T47D (cell line): ENCODE measurements around the gene SNTN.
"Not testable (repeated sequence)": the region's sequence is repeated elsewhere in the genome, so short reads cannot be mapped to it uniquely, and the experiment has no call there.

Source experiments
- DNase-seq, 2 experiments: peaks; one replicate each; pipeline versions ENCODE4 v3.0.0 to v3.0.0-alpha.2; 2011 to 2012; ENCODE audit warnings: low read depth in 1 of 2, low spot score in 1 of 2
- JUND ChIP-seq: IDR thresholded peaks from 2 replicates; pipeline ENCODE4 v1.6.1; 2012; ENCODE audit warnings: low read depth
- in situ Hi-C: cut with HindIII; loops from 2 replicates; pipeline ENCODE4 v1.10.0; 2016; ENCODE audit warnings: low sequenced_read_pairs, low pct_unique_long_range_greater_than_20kb

The SNTN gene

DNA sequence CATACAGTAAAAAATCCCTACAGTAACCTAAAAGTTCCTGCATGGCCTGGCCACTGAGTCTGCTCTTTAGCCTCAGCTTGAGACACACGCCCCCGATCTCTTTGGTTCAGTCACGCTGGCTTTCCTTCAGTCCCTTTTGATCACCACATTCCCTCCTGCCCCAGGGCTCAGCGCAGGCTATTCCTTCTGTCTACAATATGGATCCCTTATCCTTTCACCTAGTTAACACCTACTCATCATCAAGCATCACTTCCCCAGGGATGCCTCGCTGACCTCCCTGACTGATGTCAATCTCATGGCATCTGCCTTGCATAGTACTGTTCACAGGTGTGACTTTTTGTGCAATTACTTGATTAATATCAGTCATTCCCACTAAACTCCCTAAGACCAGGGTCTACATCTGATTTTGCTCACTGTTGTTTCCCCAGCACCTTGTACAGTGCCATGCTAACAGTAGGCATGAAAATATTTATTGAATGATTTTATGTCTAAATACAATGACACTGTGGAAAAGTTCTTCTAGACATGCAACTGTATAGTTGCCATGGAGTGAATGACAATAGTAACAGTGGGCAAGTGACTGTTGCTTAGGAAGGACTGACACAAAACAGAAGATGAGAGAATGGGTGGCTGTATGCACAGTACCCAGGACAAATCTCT is at the start of gene SNTN:
TSS of gene SNTN (plus strand) at position 610 of the 660 bp plus-strand sequence. CDS start at position 623, 13 bp downstream.
- DNase-seq = no peak
- TF ChIP-seq JUND = no peak
- in situ Hi-C loops = no loop called here

DNA sequence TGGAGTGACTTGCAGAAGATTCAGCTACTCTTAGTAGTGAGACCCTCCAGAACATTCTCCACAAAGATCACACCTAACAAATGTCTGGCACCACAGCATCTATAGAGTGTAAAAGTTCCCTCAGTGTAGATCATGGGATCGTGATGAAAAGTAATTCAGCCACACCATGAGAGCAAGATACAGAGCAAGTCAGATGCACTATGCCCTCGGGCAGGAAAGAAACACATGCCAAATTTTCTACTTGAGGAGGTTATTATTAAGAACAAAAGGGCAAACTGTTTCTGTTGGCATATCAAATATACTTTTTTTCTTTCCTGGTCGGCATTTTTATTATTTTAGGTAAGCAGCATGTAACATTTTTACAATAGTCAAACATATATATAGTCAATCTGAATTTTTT is 44.8 kb upstream of the SNTN start:
- in situ Hi-C loops = no loop called here
- no peak for TF ChIP-seq JUND
- DNase-seq = no peak

DNA sequence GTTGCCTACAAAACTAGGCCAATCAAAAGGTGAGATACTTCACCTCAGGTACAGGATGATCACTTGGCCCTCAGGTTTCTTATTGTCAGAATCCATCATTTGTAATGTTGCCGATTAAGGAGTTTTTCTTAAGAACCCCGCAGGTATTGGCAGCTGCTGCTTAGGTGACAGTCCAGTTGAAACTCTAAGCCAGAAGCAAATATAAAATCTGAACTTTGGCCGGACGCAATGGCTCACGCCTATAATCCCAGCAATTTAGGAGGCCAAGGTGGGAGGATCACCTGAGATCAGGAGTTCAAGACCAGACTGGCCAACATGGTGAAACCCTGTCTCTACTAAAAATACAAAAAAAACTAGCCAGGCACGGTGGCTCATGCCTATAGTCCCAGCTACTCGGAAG is 43.1 kb upstream of the SNTN start:
- in situ Hi-C loops = no loop called here
- DNase-seq = no peak
- TF ChIP-seq JUND = no peak

DNA sequence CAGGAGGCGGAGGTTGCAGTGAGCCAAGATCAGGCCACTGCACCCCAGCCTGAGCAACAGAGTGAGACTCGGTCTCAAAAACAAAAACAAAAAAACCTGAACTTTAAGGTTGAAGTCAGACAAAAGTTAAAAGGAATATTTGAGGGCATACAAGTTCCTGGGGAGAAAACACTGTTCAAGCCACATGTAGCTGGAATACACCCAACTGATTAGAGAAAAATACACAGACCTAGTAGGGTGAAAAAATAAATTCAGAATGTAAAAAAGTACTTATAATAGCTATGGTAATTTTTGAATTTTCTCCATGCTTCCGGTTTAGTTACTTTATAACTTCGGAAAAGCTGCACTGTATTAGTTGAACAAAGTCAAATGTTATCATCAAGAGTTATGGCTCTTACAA is 42.6 kb upstream of the SNTN start:
- DNase-seq = no peak
- in situ Hi-C loops = no loop called here
- TF ChIP-seq JUND = no peak

DNA sequence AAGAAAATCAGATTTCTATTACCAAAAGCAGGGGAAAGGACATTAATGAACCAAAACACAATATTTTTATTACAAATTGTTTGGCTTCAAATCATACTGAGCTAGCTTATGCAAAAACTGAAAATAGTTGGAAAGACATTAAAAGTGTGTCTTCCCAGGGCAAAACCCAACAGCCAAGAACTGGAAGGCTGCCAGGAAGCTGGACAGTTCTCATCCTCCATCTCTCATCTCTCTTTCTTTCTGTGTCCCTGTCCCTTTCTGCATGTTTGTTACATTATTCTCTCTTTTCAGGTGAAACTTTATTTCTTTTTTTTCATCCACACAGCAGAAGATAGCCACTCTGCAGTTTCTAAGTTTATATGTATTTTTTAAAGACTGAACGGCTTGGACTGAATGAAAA is 41.1 kb upstream of the SNTN start:
- in situ Hi-C loops = no loop called here
- no peak for DNase-seq
- TF ChIP-seq JUND = no peak

DNA sequence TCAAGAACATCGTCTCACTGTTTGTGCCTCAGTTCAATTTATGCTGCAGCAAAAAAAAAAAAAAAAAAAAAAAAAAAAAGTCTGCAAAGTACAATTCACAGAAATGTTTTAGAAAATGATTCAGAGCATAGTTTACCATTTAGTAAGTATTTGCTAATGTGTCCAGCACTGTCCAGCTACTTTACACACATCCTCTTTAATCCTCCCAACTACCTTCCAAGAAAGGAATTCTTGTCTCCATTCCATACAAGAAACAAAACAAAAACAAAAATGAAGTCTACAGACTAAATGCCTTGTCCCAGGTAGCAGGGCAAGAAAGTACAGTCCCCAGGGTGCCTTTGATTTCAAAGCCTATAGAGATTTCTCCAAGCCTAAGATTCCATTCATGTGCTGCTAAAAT is 38.9 kb upstream of the SNTN start:
- in situ Hi-C loops = no loop called here
- TF ChIP-seq JUND = no peak
- no peak for DNase-seq

DNA sequence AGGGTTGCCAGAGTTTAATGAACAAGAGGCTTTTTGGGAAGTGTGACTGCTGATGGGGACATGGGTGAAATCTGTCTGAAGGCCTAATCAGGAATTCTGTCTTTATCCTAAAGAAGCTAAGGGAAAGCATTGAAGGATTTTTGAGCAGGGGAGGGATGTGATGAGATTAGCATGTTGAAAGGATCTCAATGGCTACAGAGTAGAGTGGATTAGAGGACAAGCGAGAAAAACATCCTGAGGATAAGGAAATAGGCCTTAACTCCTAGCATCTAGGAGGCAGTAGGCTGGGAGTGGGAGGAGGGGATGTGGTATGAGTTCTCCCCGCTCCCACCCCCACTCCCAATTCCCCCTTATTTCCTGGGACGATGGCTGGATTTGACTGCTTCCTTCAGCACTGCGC is 35.1 kb upstream of the SNTN start:
- DNase-seq = no peak
- in situ Hi-C loops = no loop called here
- no peak for TF ChIP-seq JUND

DNA sequence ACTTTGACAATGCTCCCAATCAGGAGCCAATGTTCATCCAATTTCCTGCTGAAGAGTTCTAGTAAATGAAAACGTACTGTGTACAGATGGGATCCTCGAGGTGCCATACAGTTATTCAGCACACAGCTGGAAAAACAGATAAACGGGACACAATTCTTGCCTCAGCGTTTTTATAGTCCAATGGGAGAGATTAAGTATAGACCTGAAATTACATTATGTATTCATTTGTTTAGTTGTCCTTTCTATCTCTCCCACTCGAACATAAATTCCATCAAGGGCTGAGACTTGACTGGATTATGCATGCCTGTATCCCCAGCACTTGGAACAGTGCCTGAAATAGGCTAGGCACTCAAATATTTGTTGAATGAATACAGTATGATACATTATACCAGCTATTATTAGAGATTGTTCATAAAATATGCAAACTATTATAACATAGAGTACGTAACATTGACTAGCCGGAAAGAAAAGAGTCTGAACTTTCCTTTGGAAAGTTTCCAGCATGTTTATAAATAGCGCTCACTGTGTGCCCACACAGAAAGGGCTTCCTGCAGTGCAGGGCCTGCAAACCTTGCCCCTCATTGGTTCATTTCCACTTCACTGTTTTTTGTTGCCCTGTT is 27.4 kb upstream of the SNTN start:
- in situ Hi-C loops = no loop called here
- no peak for TF ChIP-seq JUND
- DNase-seq = no peak

DNA sequence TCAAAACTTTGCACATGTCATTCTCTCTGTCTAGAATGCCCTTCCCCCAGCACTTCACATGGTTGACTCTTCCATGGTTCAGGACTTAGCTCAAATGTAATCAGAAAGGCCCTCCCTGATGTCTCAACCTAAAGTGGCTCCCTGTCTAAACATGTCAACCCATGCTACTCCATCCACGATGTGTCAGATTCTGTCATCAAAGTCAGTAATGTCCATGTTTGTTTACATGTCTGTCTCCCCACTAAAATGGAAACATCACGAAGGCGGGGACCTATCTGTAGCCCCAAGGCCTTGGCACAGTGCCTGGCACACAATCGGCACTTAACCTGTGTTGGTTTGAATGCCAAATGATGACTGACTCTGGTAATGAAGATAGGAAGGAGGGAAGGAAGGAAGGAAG is 20.8 kb upstream of the SNTN start:
- no peak for TF ChIP-seq JUND
- no peak for DNase-seq
- in situ Hi-C loops = no loop called here

DNA sequence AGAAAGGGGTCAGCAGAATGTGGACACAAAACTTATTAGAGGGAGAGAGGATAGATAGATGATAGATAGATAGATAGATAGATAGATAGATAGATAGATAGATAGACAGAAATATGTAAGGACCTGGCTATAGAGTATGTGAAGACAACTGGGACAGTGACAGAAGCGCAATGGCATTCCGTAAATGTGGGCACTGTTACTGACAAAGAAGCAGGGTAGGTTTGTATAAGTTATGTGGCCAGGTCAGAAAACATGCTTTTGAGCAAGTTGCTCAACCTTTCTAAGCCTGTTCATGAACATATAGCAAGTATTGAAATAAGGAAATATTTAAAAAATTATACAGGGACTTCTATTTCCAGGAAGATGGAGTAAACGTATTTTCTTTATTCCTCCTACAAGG is 17.3 kb upstream of the SNTN start:
- no peak for DNase-seq
- in situ Hi-C loops = no loop called here
- TF ChIP-seq JUND = no peak

DNA sequence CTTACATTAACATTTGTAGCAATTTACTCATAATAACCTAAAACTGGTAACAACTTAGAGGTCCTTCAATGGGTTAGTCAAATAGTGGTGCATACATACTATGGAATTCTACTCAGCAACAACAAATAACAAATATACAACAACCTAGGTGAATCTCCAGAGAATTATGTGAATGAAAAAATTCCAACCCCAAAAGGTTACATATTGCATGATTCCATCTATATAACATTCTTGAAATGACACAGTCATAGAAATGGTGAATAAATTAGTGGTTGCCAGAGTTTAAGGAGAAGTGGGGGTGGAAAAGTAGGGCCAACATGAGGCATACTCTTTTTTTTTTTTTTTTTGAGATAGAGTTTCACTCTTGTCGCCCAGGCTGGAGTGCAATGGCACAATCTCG is 12.7 kb upstream of the SNTN start:
- TF ChIP-seq JUND = no peak
- in situ Hi-C loops = no loop called here
- no peak for DNase-seq

DNA sequence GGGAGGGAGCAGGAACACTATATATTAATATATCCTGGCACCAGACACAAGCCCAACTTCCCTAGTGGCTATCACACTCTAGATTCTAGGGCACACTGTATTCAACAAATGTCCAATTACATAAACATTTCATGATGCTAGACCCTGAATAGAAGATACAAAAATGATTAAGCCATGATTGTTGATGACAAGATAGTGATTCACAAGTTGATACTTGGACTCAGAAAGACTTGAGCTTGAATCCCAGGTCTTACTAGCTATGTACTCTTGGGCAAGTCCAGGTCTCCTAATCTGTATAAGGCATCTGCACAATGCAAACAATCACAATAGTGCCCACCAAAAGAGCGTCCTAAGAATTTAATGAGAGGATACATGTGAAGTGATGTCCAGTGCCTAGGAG is 10.0 kb upstream of the SNTN start:
- TF ChIP-seq JUND = no peak
- no peak for DNase-seq
- in situ Hi-C loops = no loop called here

DNA sequence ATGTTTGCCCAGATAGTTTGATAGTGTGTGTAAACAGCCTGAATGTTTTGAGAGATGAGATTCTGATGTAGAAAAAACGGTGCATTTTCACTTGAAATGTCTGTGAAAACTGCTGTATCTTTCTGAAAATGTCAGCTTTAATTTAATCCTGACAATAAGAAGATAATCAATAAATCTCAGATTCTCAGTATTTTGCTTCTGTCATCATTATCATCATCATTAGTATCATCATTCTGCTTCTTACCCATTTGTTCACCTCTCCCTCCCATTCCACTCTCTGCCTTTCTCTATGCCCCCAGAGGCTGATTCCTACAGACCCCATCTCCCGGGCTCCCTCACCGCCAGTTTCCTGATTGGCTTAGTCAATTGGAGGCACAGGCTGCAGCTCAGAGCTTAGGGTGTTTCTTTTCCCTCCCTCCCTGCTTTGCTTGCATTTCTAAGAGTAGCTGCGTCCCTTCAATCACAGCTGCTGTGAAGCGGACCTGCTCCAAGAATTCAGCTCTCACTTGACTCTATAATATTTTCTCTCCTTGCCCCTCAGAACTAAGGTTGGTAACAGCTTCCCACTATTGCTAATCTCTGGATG is 8.2 kb upstream of the SNTN start:
- DNase-seq = no peak
- no peak for TF ChIP-seq JUND
- in situ Hi-C loops = no loop called here

DNA sequence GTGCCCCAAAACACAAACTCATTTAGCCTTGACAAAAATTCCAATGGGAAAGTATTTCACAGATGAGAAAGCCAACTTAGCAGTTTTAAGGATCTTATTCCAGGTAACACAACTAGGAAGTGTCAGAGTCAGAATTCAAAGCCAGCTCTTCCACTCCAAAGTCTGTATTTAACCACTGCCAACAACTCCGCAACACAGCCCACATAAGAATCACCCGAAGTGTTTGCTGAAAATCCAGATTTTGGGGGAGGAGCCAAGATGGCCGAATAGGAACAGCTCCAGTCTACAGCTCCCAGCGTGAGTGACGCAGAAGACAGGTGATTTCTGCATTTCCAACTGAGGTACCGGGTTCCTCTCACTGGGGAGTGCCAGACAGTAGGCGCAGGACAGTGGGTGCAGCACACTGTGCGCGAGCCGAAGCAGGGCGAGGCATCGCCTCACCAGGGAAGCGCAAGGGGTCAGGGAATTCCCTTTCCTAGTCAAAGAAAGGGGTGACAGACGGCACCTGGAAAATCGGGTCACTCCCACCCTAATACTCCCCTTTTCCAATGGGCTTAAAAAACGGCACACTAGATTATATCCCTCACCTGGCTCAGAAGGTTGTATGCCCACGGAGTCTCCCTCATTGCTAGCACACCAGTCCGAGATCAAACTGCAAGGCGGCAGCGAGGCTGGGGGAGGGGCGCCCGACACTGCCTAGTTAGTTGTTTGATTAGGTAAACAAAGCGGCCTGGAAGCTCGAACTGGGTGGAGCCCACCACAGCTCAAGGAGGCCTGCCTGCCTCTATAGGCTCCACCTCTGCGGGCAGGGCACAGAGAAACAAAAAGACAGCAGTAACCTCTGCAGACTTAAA is 7.3 kb upstream of the SNTN start:
- peak in 1 of 2 experiments; percentile 5 for DNase-seq
- in situ Hi-C loops = not testable (repeated sequence)
